Astrocyte of the cerebellum (primary cell): ENCODE data around the gene RASL10A.

Experiments
- DNase-seq: peaks from one replicate; pipeline ENCODE4 v3.0.0-alpha.2; 2011; ENCODE audit warnings: low read depth
- H3K4me3 ChIP-seq: 2 replicates; pipeline ENCODE4 v1.5.1; 2011; ENCODE audit warnings: mild to moderate bottlenecking, low read depth, low read length, moderate library complexity
- CTCF ChIP-seq: IDR thresholded peaks from 2 replicates; pipeline ENCODE4 v1.5.1; 2012; ENCODE audit warnings: low read length, low read depth, moderate library complexity, mild to moderate bottlenecking; ENCODE audit errors: missing control alignments
- in situ Hi-C: cut with HindIII; loops from 2 replicates; pipeline ENCODE4 v1.10.0; 2017; ENCODE audit warnings: low sequenced_read_pairs

The RASL10A gene

GRCh38 chr22:29267462-29267857, 48.0 kb downstream of the RASL10A start:
- TF ChIP-seq CTCF, result no peak
- peak overlapping the region; percentile 89 for H3K4me3 ChIP-seq
- no peak for DNase-seq
- in situ Hi-C loops, result no loop called here

GRCh38 chr22:29266564-29267461, 48.7 kb downstream of the RASL10A start:
- in situ Hi-C loops, result no loop called here
- DNase-seq, result no peak
- H3K4me3 ChIP-seq, result peak overlapping the region; percentile 89
- TF ChIP-seq CTCF, result no peak

GRCh38 chr22:29265929-29266328, 49.6 kb downstream of the RASL10A start:
- in situ Hi-C loops, result no loop called here
- no peak overlapping the region for H3K4me3 ChIP-seq
- TF ChIP-seq CTCF, result no peak
- no peak for DNase-seq

GRCh38 chr22:29265305-29265704, 50.2 kb downstream of the RASL10A start:
- TF ChIP-seq CTCF, result no peak
- in situ Hi-C loops, result no loop called here
- H3K4me3 ChIP-seq, result no peak overlapping the region
- DNase-seq, result no peak

GRCh38 chr22:29263791-29264276, 51.7 kb downstream of the RASL10A start:
- no peak overlapping the region for H3K4me3 ChIP-seq
- in situ Hi-C loops, result no loop called here
- DNase-seq, result no peak
- TF ChIP-seq CTCF, result no peak
